Breast epithelium (tissue), 3 donors: ENCODE results near the gene CEACAM6.

Source experiments
- CTCF ChIP-seq, 3 donors: fragments of 450-650 bp; IDR thresholded peaks; one replicate each; pipeline ENCODE4 v1.5.1; 2016 to 2017; ENCODE audit warnings: antibody characterized with exemption in 3 of 3, mild to moderate bottlenecking in 3 of 3, moderate library complexity in 3 of 3
- POLR2A ChIP-seq: fragments of 450-650 bp; IDR thresholded peaks from one replicate; pipeline ENCODE4 v1.6.1; 2016; ENCODE audit warnings: antibody characterized with exemption, mild to moderate bottlenecking, moderate library complexity

- no peak for TF ChIP-seq POLR2A
- TF ChIP-seq CTCF (IDR thresholded peaks at IDR 0.05), result no peak
Observed at GRCh38 chr19:41745756-41746155, 9.6 kb upstream of the CEACAM6 start.
